Chondrocyte (in vitro differentiated cells): ENCODE measurements around the gene SLC16A8. TPM values are rescaled to one million over a fixed set of nuclear protein-coding genes. Genes with fewer than 3 reads are reported as not detected.
"Not testable (repeated sequence)": the region's sequence is repeated elsewhere in the genome, so short reads cannot be mapped to it uniquely, and the experiment has no call there.

Experiments
- DNase-seq: peaks from one replicate; pipeline ENCODE4 v3.0.0; 2021; ENCODE audit warnings: mixed read lengths, low spot score
- H3K27ac Mint-ChIP-seq: one replicate; pipeline ENCODE4 v1.8.0; 2021; ENCODE audit warnings: mild to moderate bottlenecking, moderate library complexity, mixed read lengths; ENCODE audit not compliant: unreplicated experiment
- H3K27me3 Mint-ChIP-seq: 2 replicates; pipeline ENCODE4 v1.8.0; 2021; ENCODE audit warnings: low read depth, mixed read lengths
- H3K36me3 Mint-ChIP-seq: 2 replicates; pipeline ENCODE4 v1.8.0; 2021; ENCODE audit warnings: low read depth, mixed read lengths
- H3K4me1 Mint-ChIP-seq: 2 replicates; pipeline ENCODE4 v1.8.0; 2021; ENCODE audit warnings: low read depth, mild to moderate bottlenecking, mixed read lengths
- H3K4me3 Mint-ChIP-seq: one replicate; pipeline ENCODE4 v1.8.0; 2021; ENCODE audit warnings: mild to moderate bottlenecking, moderate library complexity, mixed read lengths; ENCODE audit not compliant: unreplicated experiment
- H3K9me3 Mint-ChIP-seq: 2 replicates; pipeline ENCODE4 v1.8.0; 2021; ENCODE audit warnings: low read depth, mixed read lengths
- CTCF ChIP-seq: fragments of 200-600 bp; sonication (generic); IDR thresholded peaks from 2 replicates; pipeline ENCODE4 v1.5.0; 2021; ENCODE audit warnings: antibody characterized with exemption, mild to moderate bottlenecking, moderate library complexity
- total RNA-seq: library from RNA; stranded (reverse); gene quantifications from 3 replicates; pipeline ENCODE4 v1.2.1, GENCODE V29; 2021

SLC16A8 gene
- total RNA-seq, 1 donor from 2014 or later, result 0.50 TPM

- Mint-ChIP-seq H3K27ac (no peak overlapping the region), H3K9me3 (no peaks in the 10 kb centered on the region), H3K4me1 (no peaks in the 10 kb centered on the region), H3K36me3 (peaks cover 1% of the 10 kb centered on the region), H3K4me3 (no peak overlapping the region), H3K27me3 (no peaks in the 10 kb centered on the region)
- TF ChIP-seq CTCF, result no peak
- DNase-seq, result no peak
Observed at GRCh38 chr22:38125038-38125610, 41.1 kb upstream of the SLC16A8 start.

DNA sequence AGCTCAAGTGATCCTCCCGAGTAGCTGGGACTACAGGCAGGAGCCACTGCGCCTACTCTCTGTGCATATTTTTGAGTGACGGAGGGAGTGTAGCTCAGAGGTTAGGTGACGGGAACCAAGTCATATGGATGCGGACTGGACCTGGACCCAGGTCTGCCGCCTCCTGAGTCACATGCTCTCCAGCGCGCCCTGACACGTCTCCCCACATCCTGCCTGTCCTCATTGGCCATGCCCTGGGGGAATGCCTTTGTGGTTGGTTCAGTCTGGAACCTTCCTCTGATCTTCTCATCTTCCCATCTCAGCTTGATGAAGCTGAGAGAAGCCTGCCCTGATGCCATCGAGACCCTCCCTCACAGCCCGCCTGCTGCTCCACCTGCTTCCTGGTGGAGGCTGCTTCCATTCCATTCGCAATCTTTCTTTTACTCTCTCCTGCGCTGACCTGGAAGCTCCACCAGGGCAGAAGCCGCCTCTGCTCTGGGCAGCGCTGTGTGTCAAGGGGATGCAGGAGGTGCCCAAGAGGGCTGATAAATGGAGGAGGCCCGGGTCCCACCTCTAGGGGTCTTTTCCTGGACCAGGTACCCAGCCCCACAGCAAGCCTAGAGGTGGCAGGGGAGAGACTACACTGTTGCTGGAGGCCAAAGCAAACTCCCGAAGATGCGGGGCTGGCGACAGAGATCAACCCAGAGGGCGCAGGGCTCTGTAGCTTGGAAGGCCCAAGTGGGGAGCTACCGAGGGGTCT, 40.4 kb upstream of the SLC16A8 start:
- H3K9me3 Mint-ChIP-seq, result no peaks in the 10 kb centered on the region
- no peaks in the 10 kb centered on the region for H3K27me3 Mint-ChIP-seq
- H3K27ac Mint-ChIP-seq, result no peak overlapping the region
- TF ChIP-seq CTCF, result no peak
- H3K4me1 Mint-ChIP-seq, result no peaks in the 10 kb centered on the region
- DNase-seq, result no peak
- no peak overlapping the region for H3K4me3 Mint-ChIP-seq
- H3K36me3 Mint-ChIP-seq, result peaks cover 1% of the 10 kb centered on the region

GRCh38 chr22:38122616-38123015, 38.6 kb upstream of the SLC16A8 start:
- Mint-ChIP-seq H3K27ac (no peak overlapping the region), H3K4me3 (no peak overlapping the region)
- DNase-seq, result no peak

DNA sequence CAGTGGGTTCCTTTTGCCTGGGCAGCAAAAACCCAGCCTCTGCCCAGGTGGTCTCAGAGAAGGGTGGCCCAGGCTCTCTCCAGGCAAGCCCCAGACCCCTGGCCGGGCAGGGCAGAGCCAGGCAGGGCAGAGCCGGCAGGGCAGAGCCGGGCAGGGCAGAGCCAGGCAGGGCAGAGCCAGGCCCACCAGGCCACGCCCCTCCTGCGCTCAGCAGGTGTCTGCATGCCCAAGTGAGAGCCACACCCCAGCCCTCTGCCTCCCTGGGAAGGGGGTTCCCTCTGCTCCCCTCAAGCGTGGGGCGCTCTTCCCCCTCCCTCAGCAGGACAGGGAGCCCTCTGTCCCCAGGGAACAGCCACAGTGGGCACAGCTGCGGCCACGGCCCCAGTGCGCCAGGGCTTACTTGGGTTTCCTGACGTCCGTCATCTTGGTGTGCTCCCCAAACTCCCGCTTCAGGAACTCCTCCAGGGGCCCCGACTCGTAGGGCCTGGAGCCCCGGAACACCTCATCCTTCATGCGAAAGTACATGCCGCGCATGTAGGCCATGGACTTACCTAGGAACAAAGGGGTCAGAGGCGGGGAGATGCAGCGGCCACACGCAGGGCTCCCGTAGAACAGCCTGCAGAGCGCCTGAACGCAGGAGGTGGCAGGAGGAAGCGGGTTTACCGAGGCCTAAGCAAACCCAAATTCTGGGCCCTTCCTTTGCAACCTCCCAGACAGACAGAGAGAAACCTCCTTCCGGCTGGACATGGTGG, 36.6 kb upstream of the SLC16A8 start:
- no peaks in the 10 kb centered on the region for H3K9me3 Mint-ChIP-seq
- no peak overlapping the region for H3K4me3 Mint-ChIP-seq
- DNase-seq, result peak; percentile 81

More at GRCh38 chr22:38122616-38123015, 38.6 kb upstream of the SLC16A8 start:
- Mint-ChIP-seq H3K36me3 (peaks cover 1% of the 10 kb centered on the region), H3K9me3 (no peaks in the 10 kb centered on the region), H3K27me3 (no peaks in the 10 kb centered on the region), H3K4me1 (no peaks in the 10 kb centered on the region)
- no peak for TF ChIP-seq CTCF

DNA sequence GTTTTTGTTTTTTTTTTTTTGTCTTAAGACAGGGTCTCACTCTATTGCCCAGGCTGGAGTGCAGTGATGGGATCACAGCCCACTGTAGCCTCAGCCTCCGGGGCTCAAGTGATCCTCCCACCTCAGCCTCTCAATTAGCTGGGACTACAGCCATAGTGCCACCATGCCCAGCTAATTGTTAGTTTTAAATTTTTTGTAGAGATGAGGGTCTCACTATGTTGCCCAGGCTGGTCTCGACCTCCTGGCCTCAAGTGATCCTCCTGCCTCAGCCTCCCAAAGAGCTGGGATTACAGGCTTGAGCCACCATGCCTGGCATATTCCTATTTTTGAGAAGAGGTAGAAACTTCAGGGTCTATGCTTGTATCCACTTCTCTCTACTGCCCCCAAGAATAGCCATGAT, 34.8 kb upstream of the SLC16A8 start:
- not testable (repeated sequence) for H3K27me3 Mint-ChIP-seq, H3K4me1 Mint-ChIP-seq, H3K9me3 Mint-ChIP-seq, H3K36me3 Mint-ChIP-seq, H3K4me3 Mint-ChIP-seq, H3K27ac Mint-ChIP-seq, DNase-seq

More for the DNA sequence above, 36.6 kb upstream of the SLC16A8 start:
- TF ChIP-seq CTCF, result no peak
- Mint-ChIP-seq H3K4me1 (no peaks in the 10 kb centered on the region), H3K27ac (no peak overlapping the region), H3K36me3 (peaks cover 1% of the 10 kb centered on the region), H3K27me3 (no peaks in the 10 kb centered on the region)
